ENCODE data around the gene ZSWIM5.

DNA sequence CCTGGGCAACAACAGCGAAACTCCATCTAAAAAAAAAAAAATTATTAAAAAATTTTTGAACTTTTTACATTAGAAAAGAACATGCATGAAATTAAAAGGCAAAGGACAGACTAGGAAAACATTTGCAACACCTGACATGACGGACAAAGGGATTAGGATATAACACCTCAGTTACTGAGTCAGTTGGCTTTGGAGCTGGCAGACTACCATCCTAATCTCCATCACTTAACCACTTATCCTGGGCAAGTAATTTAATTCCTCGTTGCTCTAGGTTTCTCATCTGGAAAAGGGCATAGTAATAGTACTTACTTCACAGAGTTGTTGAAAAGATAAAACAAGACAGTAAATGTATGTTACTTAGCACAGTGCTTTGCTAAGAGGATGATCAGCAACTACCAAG, 207.2 kb downstream of the ZSWIM5 start:
- TF ChIP-seq, protein P1, sequence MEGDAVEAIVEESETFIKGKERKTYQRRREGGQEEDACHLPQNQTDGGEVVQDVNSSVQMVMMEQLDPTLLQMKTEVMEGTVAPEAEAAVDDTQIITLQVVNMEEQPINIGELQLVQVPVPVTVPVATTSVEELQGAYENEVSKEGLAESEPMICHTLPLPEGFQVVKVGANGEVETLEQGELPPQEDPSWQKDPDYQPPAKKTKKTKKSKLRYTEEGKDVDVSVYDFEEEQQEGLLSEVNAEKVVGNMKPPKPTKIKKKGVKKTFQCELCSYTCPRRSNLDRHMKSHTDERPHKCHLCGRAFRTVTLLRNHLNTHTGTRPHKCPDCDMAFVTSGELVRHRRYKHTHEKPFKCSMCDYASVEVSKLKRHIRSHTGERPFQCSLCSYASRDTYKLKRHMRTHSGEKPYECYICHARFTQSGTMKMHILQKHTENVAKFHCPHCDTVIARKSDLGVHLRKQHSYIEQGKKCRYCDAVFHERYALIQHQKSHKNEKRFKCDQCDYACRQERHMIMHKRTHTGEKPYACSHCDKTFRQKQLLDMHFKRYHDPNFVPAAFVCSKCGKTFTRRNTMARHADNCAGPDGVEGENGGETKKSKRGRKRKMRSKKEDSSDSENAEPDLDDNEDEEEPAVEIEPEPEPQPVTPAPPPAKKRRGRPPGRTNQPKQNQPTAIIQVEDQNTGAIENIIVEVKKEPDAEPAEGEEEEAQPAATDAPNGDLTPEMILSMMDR (conservative IDR thresholded peaks at IDR 0.05 in 1 of 2, IDR thresholded peaks at IDR 0.05 in 1 of 2; ENCODE audit: extremely low read depth in 1 of 2, insufficient read depth in 1 of 2, low read depth in 1 of 2, low read length in 2 of 2) = no peak
- no peak for TF ChIP-seq EZH2 (IDR thresholded peaks at IDR 0.05; ENCODE audit: borderline replicate concordance, low read length)
